ENCODE measurements around the gene TENT5C.

The TENT5C gene

DNA sequence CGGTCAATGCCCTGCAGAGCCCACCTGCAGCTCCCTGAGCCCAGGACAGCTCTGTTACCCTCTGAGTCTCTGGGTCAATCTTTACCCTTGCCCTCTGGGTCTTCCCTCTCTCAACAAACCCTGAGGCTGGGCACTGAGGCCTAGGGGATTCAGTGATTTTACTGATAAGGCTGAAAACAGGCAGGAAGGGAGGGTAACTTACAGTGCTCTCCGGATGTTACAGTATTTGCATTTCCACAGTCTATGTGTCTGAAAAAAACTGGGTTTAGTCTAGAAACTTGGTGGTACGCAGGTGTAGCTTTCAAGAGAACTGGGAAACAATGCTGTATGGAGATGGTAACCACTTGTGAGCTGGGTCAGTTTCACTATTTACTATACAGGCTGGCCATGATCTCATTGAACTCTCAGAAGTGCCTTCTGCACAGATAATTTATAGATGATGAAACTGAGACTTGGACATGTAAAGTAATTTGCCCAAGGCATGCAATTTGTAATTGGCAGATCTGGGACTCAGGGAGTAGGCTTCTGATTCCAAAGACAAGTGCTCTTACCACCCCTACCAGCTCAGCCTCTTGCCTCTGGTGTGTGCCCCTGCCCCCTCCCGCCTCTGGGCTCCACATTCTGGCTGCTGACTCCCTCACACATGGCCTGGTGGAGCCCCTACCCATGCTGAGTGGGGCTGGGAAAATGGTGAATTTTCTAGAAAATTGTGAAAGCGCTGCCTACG is 48.8 kb downstream of the TENT5C start:
- DNase-seq (ENCODE audit: low spot score) = no peak

- DNase-seq (ENCODE audit: low spot score) = no peak
Observed at GRCh38 chr1:117655220-117655577, 49.4 kb downstream of the TENT5C start.

DNA sequence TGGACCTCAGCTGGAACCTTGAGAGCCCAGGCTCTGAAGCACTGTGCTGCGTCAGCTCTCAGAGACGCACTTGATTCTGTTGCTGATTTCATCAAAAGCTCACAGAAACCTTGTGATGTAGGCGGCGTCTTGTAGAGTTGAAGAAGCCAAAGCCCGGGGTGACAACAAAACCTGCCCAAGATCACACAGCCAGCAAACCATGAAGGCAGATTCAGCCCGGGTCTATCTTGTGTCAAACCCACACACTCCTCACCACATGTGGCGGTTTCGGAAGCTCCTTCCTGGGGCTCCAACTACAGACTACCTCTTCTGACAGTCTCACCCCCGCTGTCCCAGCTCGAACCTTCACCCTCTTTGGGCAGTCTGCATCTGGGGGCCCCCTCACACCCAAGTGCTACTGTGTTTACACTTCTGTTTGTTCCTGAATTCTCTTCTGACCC is 50.4 kb downstream of the TENT5C start:
- DNase-seq (ENCODE audit: low spot score) = no peak

- DNase-seq (ENCODE audit: low spot score) = no peak
Observed at GRCh38 chr1:117657031-117657430, 51.2 kb downstream of the TENT5C start.

DNA sequence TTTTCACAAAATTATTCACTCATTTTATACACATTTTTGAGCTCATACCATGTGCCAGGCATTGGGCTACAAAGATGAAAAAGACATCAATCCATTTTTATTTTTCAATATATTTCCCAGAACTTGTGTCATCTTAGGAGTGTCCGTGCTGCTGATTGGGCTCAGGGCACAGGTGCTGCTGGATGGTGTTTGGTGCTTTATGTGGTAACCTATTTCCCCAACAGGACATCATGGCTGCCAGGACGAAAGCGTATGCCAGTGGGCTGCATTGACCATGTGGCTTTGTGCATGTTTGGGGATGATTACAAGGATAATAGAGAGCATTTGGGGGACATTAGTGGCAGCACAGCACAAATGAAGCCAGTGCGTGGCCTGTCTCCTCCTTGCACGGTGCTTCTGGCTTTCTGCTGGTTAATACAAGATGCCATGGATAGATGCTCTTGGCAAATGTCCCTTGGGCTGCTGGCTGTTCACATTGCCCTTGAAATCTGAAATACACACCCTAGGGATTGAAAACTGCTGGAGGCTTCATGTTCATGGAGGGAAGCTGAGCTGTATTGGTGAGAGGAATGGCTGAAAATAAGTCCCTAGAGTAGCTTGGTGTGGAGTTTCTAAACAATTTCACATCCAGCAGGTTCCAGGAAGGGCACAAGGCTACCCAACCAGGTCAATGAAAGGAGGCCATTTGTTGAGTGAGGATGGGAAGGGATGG is 52.3 kb downstream of the TENT5C start:
- DNase-seq (ENCODE audit: low spot score) = no peak

DNA sequence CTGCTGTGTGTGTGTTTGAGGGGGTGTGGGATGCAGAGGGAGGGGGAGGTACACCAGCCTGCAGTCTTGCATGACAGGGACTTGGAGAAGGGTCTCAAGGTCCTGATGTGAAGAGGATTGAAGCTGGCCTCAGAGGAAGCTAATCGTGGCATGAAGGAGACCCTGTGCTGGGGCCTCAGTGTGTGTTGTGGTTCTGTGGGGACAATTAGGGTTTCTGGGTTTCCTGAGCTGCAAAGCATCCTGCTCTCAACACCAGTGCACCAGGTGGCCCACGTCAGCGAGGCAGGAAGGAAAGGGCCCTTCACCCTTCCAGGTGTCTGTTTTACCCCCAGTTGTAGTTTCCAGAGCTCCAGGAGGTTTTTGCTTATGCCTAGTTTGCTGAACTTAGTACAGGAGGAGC is 52.8 kb downstream of the TENT5C start:
- DNase-seq (ENCODE audit: low spot score) = no peak

DNA sequence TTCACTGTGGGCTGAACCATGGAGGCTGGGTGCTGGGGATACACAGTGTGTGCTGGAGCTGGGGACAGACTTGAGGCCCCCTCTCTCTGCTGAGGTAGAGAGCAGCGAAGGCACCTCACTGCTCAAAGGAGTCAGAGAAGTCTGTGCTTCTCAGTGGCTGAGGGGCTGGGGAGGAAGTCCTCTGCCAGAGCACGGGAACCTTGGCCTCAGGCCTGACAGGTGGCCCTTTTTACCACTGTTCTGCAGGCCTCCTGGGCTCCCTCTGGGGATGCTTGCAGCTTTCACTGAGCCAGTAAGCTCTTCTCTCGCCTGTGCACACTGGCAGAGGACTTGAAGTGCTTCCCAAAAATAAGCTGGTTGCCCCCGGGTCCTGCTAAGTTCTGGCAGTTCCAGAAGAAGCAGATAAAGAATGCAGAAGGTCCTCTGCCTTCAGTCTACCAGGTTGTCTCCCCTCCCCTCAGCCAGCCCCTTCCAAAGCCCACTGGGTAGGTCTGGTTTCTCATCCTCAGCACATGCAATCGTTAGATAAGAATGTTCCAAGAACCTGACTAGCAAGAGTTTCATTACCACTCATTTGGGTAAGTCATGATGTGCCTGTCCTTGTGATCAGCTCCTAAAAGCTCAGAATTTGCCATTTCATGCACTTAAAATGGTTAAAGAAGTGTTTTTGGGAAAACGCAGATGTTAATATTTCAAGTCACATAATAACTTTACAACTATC is 53.9 kb downstream of the TENT5C start:
- no peak for DNase-seq (ENCODE audit: low spot score)

GRCh38 chr1:117660271-117660965 is 54.6 kb downstream of the TENT5C start:
- no peak for DNase-seq (ENCODE audit: low spot score)

DNA sequence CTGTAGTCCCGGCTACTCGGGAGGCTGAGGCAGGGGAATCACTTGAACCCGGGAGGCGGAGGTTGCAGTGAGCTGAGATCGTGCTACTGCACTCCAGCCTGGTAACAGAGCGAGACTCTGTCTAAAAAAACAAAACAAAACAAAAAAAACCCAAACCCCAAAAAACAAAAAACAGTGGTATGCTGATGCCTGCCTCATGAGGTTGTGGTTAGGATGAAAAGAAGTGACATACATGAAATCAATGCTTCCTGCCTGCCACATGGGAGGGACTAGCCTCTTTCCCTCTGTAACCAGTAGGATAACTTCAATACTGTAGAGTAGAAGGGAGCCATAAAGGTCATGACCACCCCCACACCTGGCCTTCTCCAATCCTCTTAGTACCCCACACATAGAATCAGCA is 55.2 kb downstream of the TENT5C start:
- DNase-seq (ENCODE audit: low spot score) = no peak

- no peak for DNase-seq (ENCODE audit: low spot score)
Observed at GRCh38 chr1:117662667-117663066, 56.8 kb downstream of the TENT5C start.

GRCh38 chr1:117663156-117663902 is 57.5 kb downstream of the TENT5C start:
- no peak for DNase-seq (ENCODE audit: low spot score)

GRCh38 chr1:117664314-117664713 is 58.5 kb downstream of the TENT5C start:
- DNase-seq (ENCODE audit: low spot score) = no peak

- no peak for DNase-seq (ENCODE audit: low spot score)
Observed at GRCh38 chr1:117665556-117666270, 59.9 kb downstream of the TENT5C start.

GRCh38 chr1:117669572-117669971 is 63.7 kb downstream of the TENT5C start:
- no peak for DNase-seq (ENCODE audit: low spot score)

- no peak for DNase-seq (ENCODE audit: low spot score)
Observed at GRCh38 chr1:117670976-117671780, 65.3 kb downstream of the TENT5C start.

DNA sequence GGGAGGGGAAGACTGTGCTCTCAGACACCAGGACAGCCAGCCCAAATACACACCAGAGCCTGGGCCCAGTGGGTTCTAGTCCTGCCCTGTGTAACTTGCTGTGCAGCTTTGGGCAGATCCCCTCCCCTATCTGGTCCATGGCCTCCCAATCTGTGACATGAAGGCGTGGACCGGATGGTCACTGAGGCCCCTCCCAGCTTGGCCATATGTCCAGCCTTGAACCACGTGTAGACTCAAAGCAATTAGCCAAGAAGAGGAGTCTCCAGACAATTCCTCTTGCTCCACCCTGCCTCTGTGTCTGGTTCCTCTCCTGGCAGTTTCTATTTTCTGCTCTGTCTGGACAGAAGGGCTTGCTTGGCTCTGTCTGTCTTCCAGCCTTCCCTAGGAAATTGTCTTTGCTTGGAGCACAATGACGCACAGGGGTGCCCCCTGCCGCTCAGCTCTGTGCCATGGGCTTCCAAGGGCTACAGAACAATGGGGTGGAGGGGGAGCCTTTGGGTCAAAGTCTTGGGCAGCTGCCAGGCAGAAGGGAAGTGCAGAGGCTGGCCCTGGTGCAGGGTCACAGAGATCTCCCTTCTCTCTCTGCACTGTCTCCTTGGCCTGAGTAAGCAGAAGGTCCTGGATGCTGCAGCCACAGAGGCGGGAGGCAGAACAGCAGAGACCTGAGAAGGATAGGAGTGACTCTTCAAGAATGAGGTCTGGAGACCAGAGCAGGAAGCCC is 66.1 kb downstream of the TENT5C start:
- no peak for DNase-seq (ENCODE audit: low spot score)

- DNase-seq (ENCODE audit: low spot score) = no peak
Observed at GRCh38 chr1:117672756-117673155, 66.9 kb downstream of the TENT5C start.

DNA sequence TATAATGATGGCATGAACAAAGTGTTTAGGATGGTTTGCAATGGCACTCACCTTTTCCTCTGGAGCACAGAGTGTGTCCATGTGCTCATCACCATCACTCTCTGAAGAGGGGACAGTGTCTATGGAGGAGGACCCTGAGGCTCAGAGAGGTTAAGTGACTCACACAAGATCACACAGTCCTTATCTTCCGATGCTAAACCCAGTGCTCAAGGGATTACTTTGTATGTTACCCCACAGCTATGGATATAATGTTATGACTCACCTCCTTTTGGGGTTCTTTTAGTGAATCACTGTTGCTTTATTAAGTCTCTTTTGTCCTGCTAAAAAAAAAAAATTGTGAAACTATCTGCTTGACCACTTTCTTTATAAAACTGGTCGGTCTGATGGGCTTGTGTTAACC is 67.6 kb downstream of the TENT5C start:
- DNase-seq (ENCODE audit: low spot score) = no peak

All from SK-N-DZ (cell line).